ENCODE measurements around the gene MAP4.
"Not testable (repeated sequence)": the region's sequence is repeated elsewhere in the genome, so short reads cannot be mapped to it uniquely, and the experiment has no call there.

Gene MAP4

GRCh38 chr3:47838503-47838902 is 177.7 kb downstream of the MAP4 start (continued):
- no peak for TF ChIP-seq TSHZ2 (CRISPR knock-in tag; IDR thresholded peaks at IDR 0.05)
- TF ChIP-seq TCF4 (CRISPR knock-in tag; IDR thresholded peaks at IDR 0.05; ENCODE audit: borderline replicate concordance) = no peak
- no peak for TF ChIP-seq ARNTL (CRISPR knock-in tag; IDR thresholded peaks at IDR 0.05; ENCODE audit: borderline replicate concordance, low read depth)
- TF ChIP-seq RARB (CRISPR knock-in tag; IDR thresholded peaks at IDR 0.05) = no peak
- no peak for TF ChIP-seq ZC3H10 (CRISPR knock-in tag; IDR thresholded peaks at IDR 0.05)

- ATAC-seq = no peak; the same call in 2 of the 3 replicates
- no peak for TF ChIP-seq TSHZ2 (CRISPR knock-in tag; IDR thresholded peaks at IDR 0.05)
- TF ChIP-seq PATZ1 (CRISPR knock-in tag; IDR thresholded peaks at IDR 0.05; ENCODE audit: borderline replicate concordance) = no peak
- no peak for TF ChIP-seq ZC3H10 (CRISPR knock-in tag; IDR thresholded peaks at IDR 0.05)
- no peak for TF ChIP-seq ZNF70 (CRISPR knock-in tag; IDR thresholded peaks at IDR 0.05)
- TF ChIP-seq ESRRG (CRISPR knock-in tag; IDR thresholded peaks at IDR 0.05) = no peak
These were observed 179.2 kb downstream of the MAP4 start for GRCh38 chr3:47836986-47837385.

- not testable (repeated sequence) for ATAC-seq
These were observed 186.7 kb downstream of the MAP4 start for GRCh38 chr3:47829482-47829881.

GRCh38 chr3:47825590-47825989 is 190.6 kb downstream of the MAP4 start:
- ATAC-seq = no peak
- no peak for TF ChIP-seq ESRRG (CRISPR knock-in tag; IDR thresholded peaks at IDR 0.05)
- no peak for TF ChIP-seq CSRNP3 (CRISPR knock-in tag; IDR thresholded peaks at IDR 0.05)
- TF ChIP-seq OSR1 (CRISPR knock-in tag; IDR thresholded peaks at IDR 0.05) = no peak
- TF ChIP-seq ZNF565 (CRISPR knock-in tag; conservative IDR thresholded peaks at IDR 0.05; ENCODE audit: low read depth) = no peak
- TF ChIP-seq TCF4 (CRISPR knock-in tag; IDR thresholded peaks at IDR 0.05; ENCODE audit: borderline replicate concordance) = no peak
- TF ChIP-seq CREB5 (CRISPR knock-in tag; IDR thresholded peaks at IDR 0.05; ENCODE audit: low read depth) = no peak
- TF ChIP-seq ZNF70 (CRISPR knock-in tag; IDR thresholded peaks at IDR 0.05) = no peak
- TF ChIP-seq ZNF8 (CRISPR knock-in tag; IDR thresholded peaks at IDR 0.05) = no peak
- TF ChIP-seq POU6F1 (CRISPR knock-in tag; IDR thresholded peaks at IDR 0.05; ENCODE audit: borderline replicate concordance, low read depth) = no peak
- no peak for TF ChIP-seq PATZ1 (CRISPR knock-in tag; IDR thresholded peaks at IDR 0.05; ENCODE audit: borderline replicate concordance)
- no peak for TF ChIP-seq TOX (CRISPR knock-in tag; IDR thresholded peaks at IDR 0.05; ENCODE audit: borderline replicate concordance)
- TF ChIP-seq ZFP3 (CRISPR knock-in tag; IDR thresholded peaks at IDR 0.05) = no peak
- TF ChIP-seq GLIS3 (CRISPR knock-in tag; IDR thresholded peaks at IDR 0.05) = no peak
- no peak for TF ChIP-seq ZC3H10 (CRISPR knock-in tag; IDR thresholded peaks at IDR 0.05)
- no peak for TF ChIP-seq TSHZ2 (CRISPR knock-in tag; IDR thresholded peaks at IDR 0.05)
- TF ChIP-seq RARB (CRISPR knock-in tag; IDR thresholded peaks at IDR 0.05) = no peak
